HG02981 (cell line): Measurements from ENCODE around the gene PANK2.

Source experiments
- ATAC-seq: cut with Tn5 transposase; IDR thresholded peaks from one replicate; pipeline ENCODE4 v1.9.1; 2021; ENCODE audit warnings: mild to moderate bottlenecking, moderate library complexity; ENCODE audit not compliant: unreplicated experiment

The PANK2 gene

GRCh38 chr20:3900187-3900604 is 11.0 kb downstream of the PANK2 start:
- ATAC-seq, result no peak

GRCh38 chr20:3901028-3901705 is 12.0 kb downstream of the PANK2 start:
- ATAC-seq, result no peak

DNA sequence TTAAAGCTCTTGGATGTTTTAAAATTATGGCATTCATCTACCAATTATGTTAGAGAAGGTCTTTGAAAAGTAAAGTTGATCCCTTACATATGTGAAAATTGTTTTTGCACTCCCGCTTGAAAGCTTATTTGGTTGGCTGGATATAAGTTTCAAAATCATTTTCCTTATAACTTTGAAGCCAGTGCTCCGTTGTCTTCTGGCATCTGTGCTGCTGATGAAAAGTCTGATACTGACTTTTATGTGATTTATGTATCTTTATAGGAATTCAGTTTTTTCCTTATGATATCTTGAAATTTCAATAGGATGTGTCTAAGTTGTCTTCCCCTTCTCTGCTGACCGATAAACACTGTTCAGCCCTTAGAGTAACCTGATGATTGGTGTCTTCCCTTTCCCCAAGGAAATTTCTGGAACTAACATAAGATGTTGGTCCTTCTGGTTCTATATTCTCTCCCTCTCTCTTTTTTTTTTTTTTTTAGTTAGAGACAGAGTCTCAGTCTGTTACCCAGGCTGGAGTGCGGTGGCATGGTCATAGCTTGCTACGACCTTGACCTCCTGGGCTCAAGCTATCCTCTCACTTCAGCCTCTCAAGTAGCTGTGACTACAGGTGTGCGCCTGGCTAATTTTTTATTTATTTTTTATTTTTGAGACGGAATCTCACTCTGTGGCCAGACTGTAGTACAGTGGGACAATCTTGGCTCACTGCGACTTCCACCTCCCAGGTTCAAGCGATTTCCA is 12.7 kb downstream of the PANK2 start:
- ATAC-seq, result no peak

DNA sequence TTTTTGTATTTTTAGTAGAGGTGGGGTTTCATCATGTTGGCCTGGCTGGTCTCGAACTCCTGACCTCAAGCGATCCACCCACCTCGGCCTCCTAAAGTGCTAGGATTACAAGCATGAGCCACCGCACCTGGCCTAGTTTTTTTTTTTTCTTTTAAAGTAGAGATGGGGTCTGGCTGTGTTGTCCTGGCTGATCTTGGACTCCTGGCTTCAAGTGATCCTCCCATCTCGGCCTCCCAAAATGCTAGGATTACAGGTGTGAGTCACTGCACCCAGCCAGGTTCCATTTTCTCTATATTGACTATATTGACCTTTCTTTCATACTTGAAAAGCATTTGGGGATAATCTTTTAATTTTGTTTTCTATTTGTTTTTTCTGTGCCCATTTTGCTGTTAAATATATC is 13.3 kb downstream of the PANK2 start:
- no peak for ATAC-seq

- no peak for ATAC-seq
Observed at GRCh38 chr20:3904224-3904623, 15.0 kb downstream of the PANK2 start.

GRCh38 chr20:3904857-3905256 is 15.7 kb downstream of the PANK2 start:
- no peak for ATAC-seq

DNA sequence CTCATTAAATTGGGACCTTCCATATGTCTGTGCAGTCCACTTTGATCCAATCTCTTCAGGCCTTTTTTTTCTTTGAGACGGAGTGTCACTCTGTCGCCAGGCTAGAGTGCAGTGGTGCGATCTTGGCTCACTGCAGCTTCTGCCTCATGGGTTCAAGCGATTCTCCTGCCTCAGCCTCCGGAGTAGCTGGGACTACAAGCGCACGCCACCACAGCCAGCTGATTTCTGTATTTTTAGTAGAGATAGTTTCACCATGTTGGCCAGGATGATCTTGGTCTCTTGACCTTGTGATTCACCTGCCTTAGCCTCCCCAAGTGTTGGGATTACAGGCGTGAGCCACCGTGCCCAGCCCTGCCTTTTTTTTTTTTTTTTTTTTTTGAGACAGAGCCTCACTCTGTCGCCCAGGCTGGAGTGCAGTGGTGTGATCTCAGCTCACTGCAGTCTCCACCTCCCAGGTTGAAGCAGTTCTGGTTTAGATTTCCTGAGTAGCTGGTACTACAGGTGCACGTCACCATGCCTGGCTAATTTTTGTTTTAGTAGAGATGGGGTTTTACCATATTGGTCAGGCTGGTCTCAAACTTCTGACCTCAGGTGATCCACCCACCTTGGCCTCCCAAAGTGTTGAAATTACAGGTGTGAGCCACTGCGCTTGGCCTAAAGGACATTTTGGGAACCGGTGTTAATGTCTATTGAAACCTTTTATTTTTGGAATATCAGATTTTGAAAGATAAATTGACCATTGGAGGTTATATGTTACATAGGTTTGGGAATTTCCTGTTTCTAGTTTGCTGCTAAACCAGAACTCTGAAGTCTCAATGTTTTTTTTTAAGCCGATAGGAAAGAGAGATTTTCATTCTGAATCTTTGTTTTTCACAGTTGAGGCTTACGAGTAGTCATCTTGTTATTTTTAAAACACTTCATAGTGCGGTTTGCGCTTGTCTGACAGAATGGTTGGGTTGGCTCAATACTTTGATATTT is 17.8 kb downstream of the PANK2 start:
- ATAC-seq, result peak; percentile 74

DNA sequence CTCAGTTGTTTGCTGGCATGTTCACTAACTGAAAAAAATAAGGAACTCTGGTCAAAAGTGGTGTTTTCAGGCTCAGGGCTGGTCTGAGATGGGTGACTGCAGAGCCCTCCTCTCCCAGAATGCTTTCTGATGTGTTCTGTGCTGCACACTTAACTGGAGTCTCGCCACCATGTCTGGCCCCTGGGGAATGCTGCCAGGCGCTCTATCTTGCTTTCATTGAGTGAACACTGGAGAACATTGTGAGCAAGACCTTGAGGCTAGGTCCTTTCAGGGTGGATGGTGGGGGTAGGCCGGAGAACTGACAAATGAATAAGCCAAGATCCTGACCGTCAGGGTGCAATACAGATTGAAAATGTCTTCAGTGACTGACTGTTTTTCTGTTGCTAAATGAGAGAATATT is 19.5 kb downstream of the PANK2 start:
- ATAC-seq, result no peak

- no peak for ATAC-seq
Observed at GRCh38 chr20:3909952-3910366, 20.8 kb downstream of the PANK2 start.

- ATAC-seq, result no peak
Observed at GRCh38 chr20:3910853-3911252, 21.7 kb downstream of the PANK2 start.

DNA sequence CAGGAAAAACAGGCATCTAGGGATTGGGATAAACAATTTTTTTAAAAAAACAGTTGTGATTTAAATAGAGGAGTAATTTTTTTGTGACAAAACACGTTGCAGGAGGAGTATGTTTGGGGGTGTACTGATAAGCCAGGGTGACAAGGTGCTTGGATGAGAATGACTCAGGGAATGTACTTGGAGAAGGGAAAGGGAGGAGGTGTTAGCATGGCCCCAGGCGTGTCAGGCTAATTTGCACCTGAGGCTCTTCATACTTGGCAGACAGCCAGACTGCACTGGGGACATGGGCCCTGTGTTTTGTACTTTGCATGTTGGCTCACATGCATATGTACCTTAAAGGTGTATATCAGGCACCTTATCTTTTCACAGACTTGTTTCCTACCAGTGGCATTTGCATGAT is 22.8 kb downstream of the PANK2 start:
- no peak for ATAC-seq

DNA sequence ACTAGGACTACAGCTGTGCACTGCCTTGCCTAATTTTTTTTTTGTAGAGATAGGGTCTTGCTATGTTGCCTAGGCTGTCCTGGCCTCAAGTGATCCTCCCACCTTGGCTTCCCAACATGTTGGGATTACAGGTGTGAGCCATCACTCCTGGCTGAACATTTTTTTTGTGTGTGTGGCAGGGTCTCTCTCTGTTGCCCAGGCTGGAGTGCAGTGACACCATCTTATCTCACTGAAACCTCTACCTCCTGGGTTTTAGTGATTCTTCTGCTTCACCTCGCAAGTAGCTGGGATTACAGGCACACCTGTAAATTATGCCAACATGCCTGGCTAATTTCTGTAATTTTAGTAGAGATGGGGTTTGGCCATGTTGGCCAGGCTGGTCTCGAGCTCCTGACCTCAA is 25.3 kb downstream of the PANK2 start:
- ATAC-seq, result no peak

DNA sequence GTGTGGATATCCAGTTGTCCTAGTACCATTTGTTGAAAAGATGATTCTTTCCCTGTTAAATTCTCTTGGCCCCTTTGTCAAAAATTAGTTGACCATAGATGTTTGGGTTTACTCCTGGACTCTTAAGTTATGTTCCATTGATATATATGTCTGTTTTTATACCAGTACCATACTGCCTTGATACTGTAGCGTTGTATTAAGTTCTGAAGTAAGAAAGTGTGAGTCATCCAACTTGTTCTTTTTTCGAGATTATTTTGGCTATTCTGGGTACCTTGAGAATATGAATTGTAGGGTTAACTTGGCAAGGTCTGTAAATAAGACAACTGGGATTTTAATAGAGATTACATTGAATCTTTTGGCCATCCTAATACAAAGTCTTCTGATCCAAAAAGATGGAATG is 26.5 kb downstream of the PANK2 start:
- no peak for ATAC-seq

DNA sequence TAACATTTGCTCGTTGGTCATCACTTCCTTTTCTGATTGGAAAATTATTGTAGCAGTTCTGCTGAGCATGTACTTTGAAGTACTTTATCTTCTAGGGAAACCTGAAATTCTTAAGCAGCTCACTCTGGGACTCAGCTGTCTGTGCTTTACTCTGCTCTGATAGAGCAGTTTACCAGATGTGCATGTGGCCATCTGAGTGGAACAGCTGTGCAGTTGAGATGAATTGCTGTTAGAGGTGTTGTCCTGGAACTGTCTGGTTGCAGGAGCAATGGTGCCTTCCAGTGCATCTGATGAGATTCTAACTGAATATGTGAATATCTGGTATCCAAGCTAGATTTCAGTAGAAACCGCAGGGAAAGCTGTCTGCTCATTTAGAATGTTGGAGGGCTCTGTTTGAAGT is 27.2 kb downstream of the PANK2 start:
- ATAC-seq, result no peak

DNA sequence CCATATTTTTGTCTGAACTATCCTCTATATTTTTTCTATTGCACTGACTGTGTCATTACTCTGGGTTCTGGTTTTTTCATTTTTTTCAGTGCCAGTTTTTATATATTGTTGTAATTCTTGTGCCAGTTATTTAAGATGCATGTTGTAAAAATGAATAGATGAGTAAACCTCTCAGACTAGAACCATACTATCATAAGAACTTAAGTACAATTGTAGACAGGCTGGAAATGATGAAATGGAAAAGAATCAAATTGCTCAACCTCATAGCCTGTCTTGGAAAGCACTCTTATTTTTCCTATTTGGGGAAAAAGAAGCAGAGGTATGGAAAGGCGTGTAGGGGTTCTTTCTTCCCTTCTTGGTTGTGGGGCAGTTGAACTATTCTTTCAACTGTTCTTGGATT is 30.2 kb downstream of the PANK2 start:
- ATAC-seq, result no peak

DNA sequence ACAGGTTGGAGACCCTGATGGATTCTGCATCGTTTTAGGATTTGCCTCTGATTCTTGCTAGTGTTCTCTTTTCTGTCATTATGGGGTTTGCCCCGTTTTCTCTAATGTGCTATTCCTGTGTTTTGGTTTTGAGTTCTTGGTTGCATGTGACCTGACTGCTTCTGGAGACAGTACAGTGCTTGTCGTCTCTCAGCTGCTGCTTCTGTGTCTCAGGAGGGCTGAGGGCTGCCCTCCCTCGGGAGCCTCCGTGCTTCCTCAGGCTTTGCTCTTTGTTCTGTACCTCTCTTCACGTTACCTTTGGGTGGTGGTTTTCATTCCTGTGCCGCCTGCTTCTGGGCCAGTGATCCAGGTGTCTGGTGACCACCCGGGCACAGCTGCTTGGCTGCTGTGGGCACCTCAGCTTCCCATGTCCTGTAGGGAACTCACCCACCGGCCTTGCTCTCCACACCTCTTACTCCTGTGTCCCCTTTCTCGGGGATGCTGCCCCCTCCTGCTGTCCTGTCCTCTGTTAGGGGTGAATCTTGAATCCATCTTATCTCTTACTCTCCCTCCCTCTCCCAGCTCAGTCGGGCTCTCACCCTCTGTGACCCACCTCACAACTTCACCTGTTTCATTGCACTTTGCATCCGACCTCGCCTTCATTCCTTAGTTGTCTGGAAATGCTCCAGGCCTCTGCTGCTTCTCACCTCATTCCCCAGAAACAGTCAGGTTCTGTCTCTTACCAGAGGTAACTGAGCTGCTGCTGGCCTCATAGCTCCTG is 33.2 kb downstream of the PANK2 start:
- ATAC-seq, result no peak

GRCh38 chr20:3922983-3923339 is 33.8 kb downstream of the PANK2 start:
- ATAC-seq, result no peak

- no peak for ATAC-seq
Observed at GRCh38 chr20:3923818-3924217, 34.6 kb downstream of the PANK2 start.

GRCh38 chr20:3924304-3925112 is 35.3 kb downstream of the PANK2 start:
- ATAC-seq, result no peak

DNA sequence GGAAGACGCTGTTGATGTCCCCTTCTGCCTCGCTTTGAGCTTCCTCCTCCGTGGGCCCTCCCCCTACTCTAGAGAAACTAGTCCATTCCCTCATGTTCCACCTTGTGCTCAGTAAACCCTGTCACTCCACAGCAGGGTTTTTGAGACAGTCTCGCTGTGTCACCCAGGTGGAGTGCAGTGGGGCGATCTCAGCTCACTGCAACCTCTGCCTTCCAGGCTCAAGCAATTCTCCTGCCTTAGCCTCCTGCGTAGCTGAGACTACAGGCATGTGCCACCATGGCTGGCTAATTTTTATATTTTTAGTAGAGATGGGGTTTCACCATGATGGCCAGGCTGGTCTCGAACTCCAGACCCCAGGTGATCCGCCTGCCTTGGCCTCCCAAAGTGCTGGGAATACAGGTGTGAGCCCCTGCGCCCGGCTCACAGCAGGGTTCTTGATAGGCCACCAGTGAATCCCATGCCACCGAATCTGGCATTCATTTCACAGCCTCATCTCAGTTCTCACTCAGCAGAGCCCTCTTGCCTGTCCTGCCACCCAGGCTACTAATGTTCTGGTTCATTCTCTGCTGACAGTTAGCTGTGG is 36.0 kb downstream of the PANK2 start:
- no peak for ATAC-seq
